Stimulated activated CD8-positive, alpha-beta memory T cell treated with anti-CD3 and anti-CD28 coated beads, Interleukin-4, amount 100 ng/mL, for 48 hours (primary cell): ENCODE data around the gene SH3D21.

ENCODE experiments used
- DNase-seq: peaks from one replicate; pipeline ENCODE4 v3.0.0-alpha.2; 2020

SH3D21 gene

DNA sequence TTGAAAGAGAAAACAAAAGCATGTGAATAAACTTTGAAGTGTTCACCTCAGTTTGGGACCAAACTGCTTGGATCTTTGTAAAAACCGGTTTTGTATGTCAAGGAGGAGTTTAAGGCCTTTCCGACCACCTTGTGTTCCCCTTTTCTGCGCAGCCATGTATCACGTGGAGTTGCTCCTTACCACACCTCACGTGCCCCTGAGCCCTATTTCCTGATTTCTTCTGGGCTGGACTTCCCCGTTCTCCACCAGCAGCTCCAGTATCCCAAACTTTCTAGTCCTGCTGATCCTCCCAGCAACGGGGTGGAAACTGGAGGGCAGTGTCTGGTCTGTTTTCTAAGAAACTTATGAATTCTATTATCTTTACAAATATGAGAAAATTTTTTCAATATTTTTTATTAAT, 1.6 kb upstream of the SH3D21 start:
- no peak for DNase-seq

GRCh38 chr1:36304970-36305914, 926 bp upstream of the SH3D21 start:
- peak; percentile 64 for DNase-seq

DNA sequence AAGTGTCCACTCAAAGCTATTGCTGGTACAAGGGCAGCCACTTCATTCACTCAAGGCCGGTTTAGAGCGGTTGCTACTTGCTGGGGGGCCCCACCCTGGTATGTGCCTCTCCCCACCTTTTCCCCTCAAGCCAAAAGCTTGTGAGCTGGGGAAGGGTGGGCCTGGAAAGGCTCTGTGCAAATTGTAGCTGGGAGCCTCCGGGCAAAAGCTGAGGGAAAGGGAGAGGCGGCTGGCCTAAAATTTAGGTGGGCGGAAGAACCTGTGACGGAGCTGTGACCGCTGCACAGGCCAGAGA, 306 bp upstream of the SH3D21 start:
- DNase-seq, result peak; percentile 30

DNA sequence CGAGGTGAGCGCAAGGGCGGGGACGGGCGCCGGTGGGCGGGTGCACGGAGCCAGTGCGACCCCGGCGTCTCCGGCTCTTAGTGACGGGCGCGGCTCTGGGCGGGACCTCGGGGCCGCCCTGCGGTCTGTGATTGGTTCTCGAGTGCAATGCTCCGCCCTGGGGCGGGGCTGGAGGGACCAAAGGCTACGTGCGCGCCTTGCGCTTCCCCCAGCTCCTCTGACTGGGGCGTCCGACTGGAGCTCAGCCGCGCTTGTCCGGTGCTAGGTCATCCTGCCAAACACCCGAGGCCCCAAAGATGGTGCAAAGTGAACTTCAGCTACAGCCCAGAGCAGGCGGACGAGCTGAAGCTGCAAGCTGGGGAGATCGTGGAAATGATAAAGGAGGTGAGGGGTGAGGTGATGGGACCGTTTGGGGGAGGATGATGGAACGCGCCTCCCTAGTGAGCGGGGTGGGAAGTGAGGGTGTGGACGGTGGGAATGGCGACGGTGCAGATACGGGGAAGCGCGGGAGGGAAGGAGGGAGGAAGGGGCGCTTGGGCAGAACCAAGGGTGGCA, 811 bp downstream of the SH3D21 start:
- peak; percentile 95 for DNase-seq

GRCh38 chr1:36307601-36308330, 1.6 kb downstream of the SH3D21 start:
- DNase-seq, result no peak

- no peak for DNase-seq
Measured at GRCh38 chr1:36309397-36309796, 3.2 kb downstream of the SH3D21 start.

DNA sequence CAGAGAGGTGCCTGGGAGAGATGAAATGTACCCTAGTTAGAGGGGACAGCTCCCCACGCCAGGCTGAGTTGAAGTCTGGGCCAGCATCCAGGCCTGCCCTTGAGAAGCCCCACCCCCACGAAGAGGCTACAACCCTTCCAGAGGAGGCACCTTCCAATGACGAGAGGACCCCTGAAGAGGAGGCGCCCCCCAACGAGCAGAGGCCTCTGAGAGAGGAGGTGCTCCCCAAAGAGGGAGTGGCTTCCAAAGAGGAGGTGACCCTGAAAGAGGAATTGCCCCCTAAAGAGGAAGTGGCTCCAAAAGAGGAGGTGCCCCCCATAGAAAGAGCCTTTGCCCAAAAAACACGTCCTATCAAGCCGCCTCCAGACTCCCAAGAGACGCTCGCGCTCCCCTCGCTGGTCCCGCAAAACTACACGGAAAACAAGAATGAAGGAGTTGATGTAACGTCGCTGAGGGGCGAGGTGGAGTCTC, 14.2 kb downstream of the SH3D21 start:
- DNase-seq, result no peak

GRCh38 chr1:36320767-36321118, 14.6 kb downstream of the SH3D21 start:
- no peak for DNase-seq

GRCh38 chr1:36321119-36321951, 15.2 kb downstream of the SH3D21 start:
- DNase-seq, result peak; percentile 63

DNA sequence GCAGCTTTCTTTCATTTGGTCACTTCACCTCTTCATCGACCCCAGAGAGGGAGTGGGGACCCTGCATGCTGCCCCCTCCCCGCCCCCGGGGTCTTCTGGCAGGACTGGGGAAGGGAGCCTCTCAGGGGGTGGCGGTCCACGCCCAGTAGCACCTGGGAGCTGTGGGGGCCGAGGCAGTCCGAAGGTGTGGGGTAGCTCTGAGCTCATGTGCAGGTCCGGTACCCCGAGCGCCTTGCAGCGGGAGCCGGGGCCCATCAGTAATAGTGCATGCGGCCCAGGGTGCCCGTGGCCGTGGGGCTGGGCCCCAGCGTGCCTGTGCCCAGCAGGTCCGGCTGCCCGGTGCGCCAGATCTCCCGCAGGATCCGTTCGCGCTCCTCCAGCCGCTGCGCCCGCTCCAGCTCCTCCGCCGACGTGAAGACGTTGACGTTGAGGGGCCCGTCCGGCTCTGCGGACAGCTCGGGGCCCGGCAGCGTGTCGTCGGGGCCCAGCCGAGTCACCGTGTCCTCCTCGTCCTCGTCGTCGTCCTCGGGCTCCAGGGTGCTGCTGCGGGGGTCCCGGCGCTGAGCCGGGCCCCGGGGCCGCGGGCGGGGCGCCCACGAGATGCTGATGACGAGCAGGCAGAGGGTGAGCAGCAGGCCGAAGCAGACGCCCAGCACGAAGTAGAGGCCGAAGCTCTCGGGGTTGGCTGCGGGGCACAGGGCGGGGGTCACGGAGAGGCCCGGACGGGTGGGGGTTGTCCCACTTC, 16.0 kb downstream of the SH3D21 start:
- DNase-seq, result no peak

DNA sequence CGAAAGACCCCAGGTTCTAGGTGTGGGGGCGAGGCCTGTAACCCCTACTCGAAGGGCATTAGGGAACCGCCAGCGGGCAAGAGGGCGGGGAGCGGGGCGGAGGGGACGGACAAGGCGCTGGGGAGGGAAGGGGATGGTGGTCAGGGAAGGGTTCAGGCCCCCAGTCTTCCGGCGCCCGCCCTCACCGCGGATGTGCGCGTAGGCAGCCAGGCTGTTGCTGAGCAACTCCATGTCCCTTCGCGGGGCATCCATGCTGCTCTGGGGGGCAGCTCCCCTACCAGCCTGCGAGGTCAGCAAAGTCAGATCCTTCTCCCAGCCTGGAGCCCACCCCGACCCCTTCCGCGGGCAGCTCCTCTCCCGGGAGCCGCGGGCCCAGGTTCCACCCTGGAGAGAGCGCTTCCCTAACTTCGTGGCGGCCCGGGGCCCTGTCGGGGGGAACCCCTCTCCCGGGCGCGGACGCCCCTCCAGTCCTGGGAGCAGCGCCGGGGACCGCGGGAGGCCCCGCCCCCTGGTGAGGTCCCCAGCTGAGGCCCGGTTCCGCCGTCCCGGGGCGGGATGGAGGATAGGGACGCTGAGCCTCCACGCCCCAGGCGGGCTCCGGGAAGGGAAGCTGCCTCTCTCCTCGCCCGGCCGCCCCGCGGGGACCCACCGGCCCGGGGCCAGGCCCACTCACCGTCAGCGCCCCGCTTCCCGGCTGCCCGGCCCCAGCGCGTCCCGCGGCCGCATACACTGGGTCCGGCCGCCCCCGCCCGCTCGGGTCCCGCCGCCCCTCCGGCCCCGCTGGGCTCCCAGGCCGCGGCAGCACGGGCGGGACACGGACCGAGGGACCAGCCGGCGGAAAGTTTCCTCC, 16.8 kb downstream of the SH3D21 start:
- DNase-seq, result peak; percentile 72

GRCh38 chr1:36323636-36324352, 17.6 kb downstream of the SH3D21 start, which contains the start of gene EVA1B:
Gene EVA1B, minus strand, starts transcription at chr1:36323645. Its CDS starts 608 bp downstream, at chr1:36323037.
- DNase-seq, result peak; percentile 69

DNA sequence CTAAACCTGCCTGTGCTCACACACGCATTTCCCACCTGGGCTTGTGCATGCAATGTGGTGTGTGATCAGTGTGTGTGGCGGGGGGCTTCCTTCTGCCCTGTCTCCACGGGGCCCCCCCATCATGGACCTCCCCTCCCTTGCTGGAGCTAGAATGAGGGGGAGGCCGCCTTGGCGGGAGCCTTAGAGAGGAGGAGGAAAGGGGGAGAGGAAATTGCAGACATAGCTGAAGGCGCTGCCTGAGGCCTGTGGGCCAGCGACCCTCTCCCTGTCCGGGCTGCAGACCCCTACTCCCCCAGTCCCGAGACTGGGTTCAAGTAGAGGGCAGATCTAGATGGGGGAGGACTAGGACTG, 18.2 kb downstream of the SH3D21 start:
- DNase-seq, result no peak

DNA sequence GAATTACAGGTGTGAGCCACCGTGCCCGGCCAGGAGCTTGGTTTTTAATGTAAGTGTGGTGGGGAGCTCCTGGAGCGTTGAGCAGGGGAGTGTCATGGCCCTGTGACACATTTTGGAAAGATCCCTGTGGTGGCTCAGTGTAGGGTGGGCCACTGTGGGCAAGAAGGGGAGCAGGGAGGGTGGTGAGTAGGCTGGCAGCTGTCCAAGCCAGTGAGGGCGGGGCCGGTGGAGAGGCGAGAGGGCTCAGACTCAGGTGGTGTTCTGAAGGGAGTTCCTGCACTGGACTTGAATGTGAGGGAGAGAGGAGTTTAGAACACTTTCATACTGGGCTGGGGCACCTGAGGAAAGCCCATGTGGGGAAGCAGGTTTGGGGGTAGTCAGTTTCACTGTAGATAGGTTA, 20.3 kb downstream of the SH3D21 start:
- peak; percentile 46 for DNase-seq

- no peak for DNase-seq
Measured at GRCh38 chr1:36327421-36328087, 21.4 kb downstream of the SH3D21 start.

- no peak for DNase-seq
Measured at GRCh38 chr1:36328088-36328480, 21.9 kb downstream of the SH3D21 start.

- DNase-seq, result no peak
Measured at GRCh38 chr1:36328713-36329112, 22.5 kb downstream of the SH3D21 start.

- DNase-seq, result no peak
Measured at GRCh38 chr1:36329817-36330216, 23.6 kb downstream of the SH3D21 start.

DNA sequence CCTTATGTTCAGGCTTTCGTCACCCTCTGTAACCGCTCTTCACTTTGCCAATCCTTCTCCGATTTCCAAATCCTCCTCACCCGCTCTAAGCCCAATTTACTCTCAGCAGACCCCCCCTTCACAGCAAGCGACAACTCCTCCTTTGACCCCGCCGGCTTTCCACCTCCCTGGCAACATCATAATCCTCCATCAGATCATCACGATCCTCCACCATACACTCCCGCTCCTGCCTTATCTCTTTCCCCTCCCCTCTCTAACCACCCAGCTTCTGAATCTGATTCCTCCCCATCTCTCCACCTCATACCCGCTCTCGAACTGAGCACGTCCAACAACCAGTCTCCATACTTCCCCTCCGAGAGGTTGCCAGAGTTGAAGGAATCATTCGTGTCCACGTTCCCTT, 24.8 kb downstream of the SH3D21 start:
- DNase-seq, result no peak

- DNase-seq, result no peak
Measured at GRCh38 chr1:36337830-36338229, 31.7 kb downstream of the SH3D21 start.
